ENCODE results near the gene SLC39A11. TPM values are rescaled to one million over a fixed set of nuclear protein-coding genes. Genes with fewer than 3 reads are reported as not detected.

Gene SLC39A11
- total and polyA plus RNA-seq, 8 donors = 13.6 to 49.0 (median 17.5) TPM

DNA sequence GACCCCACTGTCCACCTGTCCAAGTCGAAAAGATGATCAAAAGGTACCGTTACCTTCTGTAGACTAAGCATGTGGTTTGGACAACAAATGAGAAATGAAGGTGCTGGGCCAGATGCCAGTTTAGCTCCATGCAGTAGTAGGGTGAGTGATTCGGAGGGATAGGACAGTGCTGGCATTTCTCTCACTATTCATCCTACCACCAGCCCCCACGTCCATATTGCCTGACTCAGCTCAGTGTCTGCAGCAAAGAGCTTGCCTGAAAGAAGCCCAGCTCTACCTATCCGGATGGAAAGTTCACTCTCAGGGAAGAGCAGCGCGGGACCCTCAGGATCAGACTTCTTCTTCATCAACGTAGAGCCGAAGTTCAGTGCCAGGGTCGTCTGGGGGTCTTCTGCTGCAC lies 145.0 kb downstream of the SLC39A11 start:
- no peak overlapping the region for H3K4me3 ChIP-seq
- H3K36me3 ChIP-seq = peaks cover 0 to 10% of the 10 kb centered on the region in 2 donors
- no peak for ATAC-seq
- DNase-seq = no peak
- no peak overlapping the region for H3K27ac ChIP-seq
- H3K27me3 ChIP-seq = no peaks in the 10 kb centered on the region
- intact Hi-C loops (cut with DNase I) = no loop called here
- no peaks in the 10 kb centered on the region for H3K4me1 ChIP-seq
- no peaks in the 10 kb centered on the region for H3K9me3 ChIP-seq
- TF ChIP-seq, protein P1, sequence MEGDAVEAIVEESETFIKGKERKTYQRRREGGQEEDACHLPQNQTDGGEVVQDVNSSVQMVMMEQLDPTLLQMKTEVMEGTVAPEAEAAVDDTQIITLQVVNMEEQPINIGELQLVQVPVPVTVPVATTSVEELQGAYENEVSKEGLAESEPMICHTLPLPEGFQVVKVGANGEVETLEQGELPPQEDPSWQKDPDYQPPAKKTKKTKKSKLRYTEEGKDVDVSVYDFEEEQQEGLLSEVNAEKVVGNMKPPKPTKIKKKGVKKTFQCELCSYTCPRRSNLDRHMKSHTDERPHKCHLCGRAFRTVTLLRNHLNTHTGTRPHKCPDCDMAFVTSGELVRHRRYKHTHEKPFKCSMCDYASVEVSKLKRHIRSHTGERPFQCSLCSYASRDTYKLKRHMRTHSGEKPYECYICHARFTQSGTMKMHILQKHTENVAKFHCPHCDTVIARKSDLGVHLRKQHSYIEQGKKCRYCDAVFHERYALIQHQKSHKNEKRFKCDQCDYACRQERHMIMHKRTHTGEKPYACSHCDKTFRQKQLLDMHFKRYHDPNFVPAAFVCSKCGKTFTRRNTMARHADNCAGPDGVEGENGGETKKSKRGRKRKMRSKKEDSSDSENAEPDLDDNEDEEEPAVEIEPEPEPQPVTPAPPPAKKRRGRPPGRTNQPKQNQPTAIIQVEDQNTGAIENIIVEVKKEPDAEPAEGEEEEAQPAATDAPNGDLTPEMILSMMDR (IDR thresholded peaks at IDR 0.05) = no peak

DNA sequence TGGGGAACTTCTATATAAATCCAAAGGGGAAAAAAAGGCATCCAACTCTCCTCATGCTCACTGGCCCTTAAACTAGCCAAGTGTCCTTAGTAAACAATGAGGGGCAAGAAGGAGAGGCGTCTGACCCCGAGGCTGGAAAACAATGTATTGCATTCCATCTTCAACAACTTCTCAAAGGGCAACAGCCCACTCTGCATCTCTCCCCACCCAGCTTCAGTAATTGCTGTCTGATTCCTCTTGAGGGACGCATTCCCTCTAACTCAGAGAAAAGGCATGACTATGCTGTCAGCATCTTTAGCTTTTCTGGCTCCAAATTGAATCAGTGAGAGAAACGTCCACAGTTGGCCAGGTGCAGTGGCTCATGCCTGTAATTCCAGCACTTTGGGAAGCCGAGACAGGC lies 145.8 kb downstream of the SLC39A11 start:
- no peaks in the 10 kb centered on the region for H3K4me1 ChIP-seq
- intact Hi-C loops (cut with DNase I) = no loop called here
- H3K36me3 ChIP-seq = peaks cover 0 to 10% of the 10 kb centered on the region in 2 donors
- DNase-seq (no peak), ATAC-seq (no peak)
- H3K9me3 ChIP-seq = no peaks in the 10 kb centered on the region
- TF ChIP-seq, protein P1 (IDR thresholded peaks at IDR 0.05) = no peak
- H3K27ac ChIP-seq = no peak overlapping the region
- no peak overlapping the region for H3K4me3 ChIP-seq
- no peaks in the 10 kb centered on the region for H3K27me3 ChIP-seq

DNA sequence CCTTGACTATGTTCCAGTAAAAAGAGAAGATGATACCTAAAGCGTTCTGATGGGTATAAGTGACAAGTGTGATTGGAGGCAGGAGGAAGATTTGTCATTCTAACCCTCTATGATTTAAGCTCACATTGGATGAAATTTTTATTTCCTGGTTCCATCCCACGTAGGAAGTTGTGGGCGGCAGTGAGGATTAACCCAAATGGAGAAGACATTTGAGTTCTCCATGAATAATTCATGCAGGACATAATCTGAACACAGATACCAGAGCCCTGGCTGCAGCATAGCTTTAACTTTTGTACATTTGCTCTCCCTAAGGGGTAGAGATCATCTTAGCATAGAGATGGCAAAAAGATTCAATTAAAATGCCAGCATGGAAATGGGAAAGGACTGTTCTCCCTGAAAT lies 146.3 kb downstream of the SLC39A11 start:
- Histone ChIP-seq H3K4me3 (no peak overlapping the region), H3K4me1 (no peaks in the 10 kb centered on the region), H3K27ac (no peak overlapping the region), H3K36me3 (peaks cover 0 to 10% of the 10 kb centered on the region in 2 donors), H3K27me3 (no peaks in the 10 kb centered on the region), H3K9me3 (no peaks in the 10 kb centered on the region)
- TF ChIP-seq, protein P1 (IDR thresholded peaks at IDR 0.05) = no peak
- ATAC-seq (no peak), DNase-seq (no peak)
- intact Hi-C loops (cut with DNase I) = no loop called here

DNA sequence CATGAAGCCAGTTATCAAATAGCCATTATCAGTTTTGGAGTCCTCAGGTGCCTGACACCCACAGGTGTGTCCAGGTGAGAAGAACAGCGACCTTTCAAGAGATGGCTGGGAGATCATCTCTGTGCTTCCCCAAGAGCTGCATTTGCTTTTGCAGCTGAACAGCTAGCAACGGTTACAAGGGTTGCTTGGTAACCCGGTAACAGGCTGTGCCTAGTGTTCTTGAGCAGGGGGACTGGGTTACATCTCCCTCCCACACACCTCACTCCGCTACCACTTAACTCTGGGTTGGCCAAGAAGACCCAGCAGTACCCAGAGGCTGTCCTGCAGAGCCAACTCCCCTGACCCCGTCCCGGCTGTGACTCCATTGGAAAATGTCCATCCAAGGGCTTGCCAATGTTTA lies 147.0 kb downstream of the SLC39A11 start:
- Histone ChIP-seq H3K9me3 (no peaks in the 10 kb centered on the region), H3K4me1 (no peaks in the 10 kb centered on the region), H3K36me3 (peaks cover 0 to 10% of the 10 kb centered on the region in 2 donors), H3K27ac (no peak overlapping the region), H3K27me3 (no peaks in the 10 kb centered on the region), H3K4me3 (no peak overlapping the region)
- no peak for DNase-seq
- TF ChIP-seq, protein P1 (IDR thresholded peaks at IDR 0.05) = no peak
- intact Hi-C loops (cut with DNase I) = no loop called here
- ATAC-seq = no peak

DNA sequence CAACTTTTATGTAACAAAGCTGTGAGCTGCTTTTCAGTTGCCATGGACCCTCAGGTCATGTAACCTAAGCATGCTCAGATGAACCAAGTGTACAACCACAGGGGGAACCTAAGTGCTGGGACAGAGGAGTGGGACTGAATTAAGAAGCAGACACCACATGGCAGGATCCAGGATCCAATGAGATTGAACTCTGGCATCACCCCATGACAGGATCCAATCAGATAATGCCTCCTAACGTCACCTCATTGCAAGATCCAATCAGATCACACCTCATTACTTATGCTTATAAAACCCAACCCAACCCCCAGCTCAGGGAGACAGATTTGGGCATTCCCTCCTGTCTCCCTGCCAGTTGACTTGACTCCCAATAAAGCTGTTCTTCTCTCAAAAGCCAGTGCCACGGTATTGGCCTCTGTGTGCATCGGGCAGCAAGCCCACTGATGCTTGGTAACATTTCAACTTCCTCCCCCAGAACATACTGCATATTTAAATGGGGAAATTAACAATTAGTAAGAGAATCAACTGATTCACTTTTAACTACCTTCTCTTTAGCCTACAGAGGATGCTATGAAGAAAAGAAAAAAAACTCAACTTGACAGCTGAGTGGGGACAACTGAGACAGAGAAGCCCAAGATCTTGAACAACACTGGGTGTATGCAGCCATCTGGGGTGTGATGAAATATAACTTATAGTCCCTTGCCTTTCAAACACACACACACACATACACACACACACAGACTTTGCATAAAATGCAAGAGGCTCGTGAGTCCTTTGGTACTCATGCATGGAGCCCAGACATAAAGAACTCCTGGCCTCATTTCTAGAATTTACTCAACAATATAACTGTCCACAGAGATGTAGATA lies 148.4 kb downstream of the SLC39A11 start:
- no peak for DNase-seq
- ATAC-seq = no peak
- H3K4me1 ChIP-seq = no peaks in the 10 kb centered on the region
- TF ChIP-seq, protein P1 (IDR thresholded peaks at IDR 0.05) = no peak
- no peaks in the 10 kb centered on the region for H3K27me3 ChIP-seq
- intact Hi-C loops (cut with DNase I) = no loop called here
- no peaks in the 10 kb centered on the region for H3K9me3 ChIP-seq
- no peak overlapping the region for H3K4me3 ChIP-seq
- peaks cover 0 to 19% of the 10 kb centered on the region in 2 donors for H3K36me3 ChIP-seq
- H3K27ac ChIP-seq = no peak overlapping the region
